HepG2 (cell line): Measurements from ENCODE around the gene ARHGEF38. TPM values are rescaled to one million over a fixed set of nuclear protein-coding genes. Genes with fewer than 3 reads are reported as not detected.

Experiments
- AKAP8 ChIP-seq: sonication (generic); formaldehyde crosslinking; IDR thresholded peaks from 2 replicates; pipeline ENCODE4 v1.5.1; 2020; ENCODE audit warnings: mild to moderate bottlenecking, missing genetic modification reagents
- ATAD3A ChIP-seq: sonication (generic); formaldehyde crosslinking; IDR thresholded peaks from 2 replicates; pipeline ENCODE4 v1.4.0; 2020; ENCODE audit warnings: missing genetic modification reagents
- CBX1 ChIP-seq: IDR thresholded peaks from one replicate; pipeline ENCODE4 v1.6.1; 2016; ENCODE audit warnings: antibody characterized with exemption, low read depth
- CEBPG ChIP-seq: IDR thresholded peaks from 2 replicates; pipeline ENCODE4 v1.6.1; 2016
- CSRNP1 ChIP-seq: sonication (generic); formaldehyde crosslinking; IDR thresholded peaks from 2 replicates; pipeline ENCODE4 v1.8.1; 2023; ENCODE audit warnings: mild to moderate bottlenecking, missing genetic modification reagents
- DNMT3B ChIP-seq: conservative IDR thresholded peaks from 2 replicates; pipeline ENCODE4 v1.6.1; 2016; ENCODE audit warnings: missing biosample characterization, control low read depth
- FOSL2 ChIP-seq: sonication (generic); formaldehyde crosslinking; IDR thresholded peaks from 2 replicates; pipeline ENCODE4 v1.4.0; 2020; ENCODE audit warnings: missing genetic modification reagents
- MTA1 ChIP-seq: sonication (generic); formaldehyde crosslinking; IDR thresholded peaks from 2 replicates; pipeline ENCODE4 v1.4.0; 2020; ENCODE audit warnings: missing genetic modification reagents, mild to moderate bottlenecking, borderline replicate concordance
- NFYB ChIP-seq: sonication (generic); formaldehyde crosslinking; IDR thresholded peaks from 2 replicates; pipeline ENCODE4 v1.4.0; 2020; ENCODE audit warnings: missing genetic modification reagents
- POGZ ChIP-seq: sonication (generic); formaldehyde crosslinking; IDR thresholded peaks from 2 replicates; pipeline ENCODE4 v1.4.0; 2020; ENCODE audit warnings: mild to moderate bottlenecking, missing genetic modification reagents
- PRMT3 ChIP-seq: sonication (generic); formaldehyde crosslinking; IDR thresholded peaks from 2 replicates; pipeline ENCODE4 v1.8.1; 2022; ENCODE audit warnings: low read depth, mild to moderate bottlenecking, moderate library complexity, missing genetic modification reagents, borderline replicate concordance
- RFXAP ChIP-seq: sonication (generic); formaldehyde crosslinking; IDR thresholded peaks from 2 replicates; pipeline ENCODE4 v1.4.0; 2020; ENCODE audit warnings: missing genetic modification reagents, borderline replicate concordance
- SP140L ChIP-seq: sonication (generic); formaldehyde crosslinking; IDR thresholded peaks from 2 replicates; pipeline ENCODE4 v1.4.0; 2020; ENCODE audit warnings: missing genetic modification reagents, borderline replicate concordance
- SRF ChIP-seq: IDR thresholded peaks from 2 replicates; pipeline ENCODE4 v1.6.1; 2011; ENCODE audit warnings: mild to moderate bottlenecking, low read depth, low read length, moderate library complexity
- SRSF9 ChIP-seq: fragments of 200-400 bp; formaldehyde crosslinking; IDR thresholded peaks from 2 replicates; pipeline ENCODE4 v1.6.1; 2018; ENCODE audit warnings: borderline replicate concordance, mild to moderate bottlenecking, low read depth, low read length; ENCODE audit not compliant: insufficient read depth, poor library complexity, severe bottlenecking
- TEF ChIP-seq: sonication (generic); formaldehyde crosslinking; IDR thresholded peaks from 2 replicates; pipeline ENCODE4 v1.5.0; 2020; ENCODE audit warnings: missing genetic modification reagents
- YEATS4 ChIP-seq: sonication (generic); formaldehyde crosslinking; IDR thresholded peaks from 2 replicates; pipeline ENCODE4 v1.4.0; 2020; ENCODE audit warnings: missing genetic modification reagents, borderline replicate concordance
- ZFP41 ChIP-seq: sonication (generic); formaldehyde crosslinking; IDR thresholded peaks from 2 replicates; pipeline ENCODE4 v1.4.0; 2020; ENCODE audit warnings: mild to moderate bottlenecking, missing genetic modification reagents, borderline replicate concordance
- ZGPAT ChIP-seq: IDR thresholded peaks from 2 replicates; pipeline ENCODE4 v1.6.1; 2016; ENCODE audit warnings: mild to moderate bottlenecking
- ZNF496 ChIP-seq: sonication (generic); formaldehyde crosslinking; IDR thresholded peaks from 2 replicates; pipeline ENCODE4 v1.8.1; 2023; ENCODE audit warnings: mild to moderate bottlenecking, moderate library complexity, missing genetic modification reagents; ENCODE audit not compliant: insufficient replicate concordance
- ZNF577 ChIP-seq: sonication (generic); formaldehyde crosslinking; IDR thresholded peaks from 2 replicates; pipeline ENCODE4 v1.4.0; 2020; ENCODE audit warnings: mild to moderate bottlenecking, low read depth, missing genetic modification reagents, borderline replicate concordance
- ZNF780A ChIP-seq: sonication (generic); formaldehyde crosslinking; IDR thresholded peaks from 2 replicates; pipeline ENCODE4 v1.8.0; 2022; ENCODE audit warnings: mild to moderate bottlenecking, missing genetic modification reagents, moderate library complexity
- ZNF781 ChIP-seq: sonication (generic); formaldehyde crosslinking; IDR thresholded peaks from 2 replicates; pipeline ENCODE4 v1.5.1; 2020; ENCODE audit warnings: borderline replicate concordance, mild to moderate bottlenecking, missing genetic modification reagents; ENCODE audit errors: not compliant biosample characterization
- ZSCAN9 ChIP-seq: IDR thresholded peaks from 2 replicates; pipeline ENCODE4 v1.6.1; 2016; ENCODE audit warnings: borderline replicate concordance
- polyA plus RNA-seq, 8 experiments: library from polyadenylated mRNA; depleted of rRNA in 3 of 8; stranded (reverse) in 7 of 8; unstranded in 1 of 8; fragments of >200 nt; fragmentation: Illumina TruSeq in 4 of 8; extraction: Trizol in 4 of 8; gene quantifications; 2 replicates each; pipeline versions ENCODE4 v1.2.1 to v1.2.3, GENCODE V29; 2011 to 2016; ENCODE audit warnings: low read depth in 4 of 8, missing spikeins in 1 of 8, mixed read lengths in 1 of 8; ENCODE audit not compliant: insufficient read depth in 1 of 8
- total RNA-seq, 5 experiments: library from RNA; depleted of rRNA; stranded (reverse); fragments of >200 nt; fragmentation: Illumina TruSeq; extraction: Trizol; gene quantifications; 2 replicates each; pipeline ENCODE4 v1.2.3, GENCODE V29; 2016; ENCODE audit warnings: low read depth in 1 of 5

ARHGEF38 gene
- total and polyA plus RNA-seq, 2 of the 13 experiments (the other 11 are each of a cell fraction or from before 2014, with no cell fraction given) = not detected

GRCh38 chr4:105708181-105709080, 156.0 kb downstream of the ARHGEF38 start, which contains the start of the genes GSTCD and INTS12 (continued):
- TF ChIP-seq TEF (CRISPR knock-in tag) (no peak; the same call in 1 of the 2 replicates), ZGPAT (CRISPR knock-in tag) (peak; percentile 98), ZFP41 (CRISPR knock-in tag) (no peak), CEBPG (CRISPR knock-in tag) (peak; percentile 78; the same call in 1 of the 2 replicates), SP140L (CRISPR knock-in tag) (peak; percentile 98; the same call in 1 of the 2 replicates), DNMT3B (CRISPR knock-in tag) (peak; percentile 41; the same call in 1 of the 2 replicates), MTA1 (CRISPR knock-in tag) (peak; percentile 98), CSRNP1 (CRISPR knock-in tag) (peak; percentile 85), PRMT3 (CRISPR knock-in tag) (peak; percentile 97; the same call in 1 of the 2 replicates), AKAP8 (peak; percentile 86; the same call in 1 of the 2 replicates), FOSL2 (CRISPR knock-in tag) (peak; percentile 74), ATAD3A (CRISPR knock-in tag) (peak; percentile 33; the same call in 1 of the 2 replicates), NFYB (CRISPR knock-in tag) (peak; percentile 45), ZNF780A (CRISPR knock-in tag) (peak; percentile 90), ZSCAN9 (peak; percentile 93), RFXAP (CRISPR knock-in tag) (peak; percentile 78), YEATS4 (CRISPR knock-in tag) (peak; percentile 99), POGZ (peak; percentile 100), ZNF496 (CRISPR knock-in tag) (no peak), ZNF781 (CRISPR knock-in tag) (no peak), CBX1 (peak; percentile 98), SRF (peak; percentile 85), SRSF9 (no peak), ZNF577 (CRISPR knock-in tag) (no peak)
